Caco-2 (cell line): ENCODE results near the gene LONRF3. TPM values are rescaled to one million over a fixed set of nuclear protein-coding genes. Genes with fewer than 3 reads are reported as not detected.

Experiments
- BruUV-seq: library from RNA; stranded (reverse); fragments of 400-500 nt; replicated peaks from 2 replicates; lab custom pipeline; 2021; lab: Mats Ljungman, UMichigan
- CTCF ChIA-PET: fragments of 300-600 bp; sonication (Branson Sonifier 250); formaldehyde crosslinking; loops from one replicate; lab custom pipeline; 2022; ENCODE audit warnings: antibody characterized with exemption; lab: Charles Lee
- POLR2A ChIA-PET: fragments of 300-600 bp; sonication (Branson Sonifier 250); formaldehyde crosslinking; loops from one replicate; lab custom pipeline; 2022; ENCODE audit warnings: antibody characterized with exemption; lab: Charles Lee
- DNase-seq, 2 experiments: peaks; one replicate each; pipeline versions ENCODE4 v3.0.0 to v3.0.0-alpha.2; 2020 to 2022
- H3K27me3 ChIP-seq: replicated peaks from 2 replicates; pipeline ENCODE4 v1.6.0; 2011; ENCODE audit warnings: low read length; ENCODE audit not compliant: control insufficient read depth, insufficient read depth
- H3K36me3 ChIP-seq: 2 replicates; pipeline ENCODE4 v1.5.1; 2011; ENCODE audit warnings: low read length; ENCODE audit not compliant: control insufficient read depth, insufficient read depth
- H3K4me1 ChIP-seq: fragments of 250-450 bp; sonication (Bioruptor Pico); 2 replicates; pipeline ENCODE4 v1.5.1; 2020; ENCODE audit warnings: mild to moderate bottlenecking
- H3K4me3 ChIP-seq: 2 replicates; pipeline ENCODE4 v1.5.1; 2011; ENCODE audit warnings: low read depth, mild to moderate bottlenecking, control low read depth, low read length
- H3K9me3 ChIP-seq: fragments of 250-450 bp; sonication (Bioruptor Pico); 2 replicates; pipeline ENCODE4 v1.5.1; 2020; ENCODE audit warnings: mild to moderate bottlenecking, moderate library complexity
- H3K27ac Mint-ChIP-seq: one replicate; pipeline ENCODE4 v1.8.0; 2022; ENCODE audit warnings: mixed read lengths; ENCODE audit not compliant: unreplicated experiment
- H3K27me3 Mint-ChIP-seq: one replicate; pipeline ENCODE4 v1.8.0; 2022; ENCODE audit warnings: mixed read lengths; ENCODE audit not compliant: insufficient read depth, unreplicated experiment
- H3K36me3 Mint-ChIP-seq: one replicate; pipeline ENCODE4 v1.8.0; 2022; ENCODE audit warnings: mild to moderate bottlenecking, mixed read lengths; ENCODE audit not compliant: insufficient read depth, unreplicated experiment
- H3K4me1 Mint-ChIP-seq: one replicate; pipeline ENCODE4 v1.8.0; 2022; ENCODE audit warnings: low read depth, mixed read lengths; ENCODE audit not compliant: unreplicated experiment
- H3K4me3 Mint-ChIP-seq: one replicate; pipeline ENCODE4 v1.8.0; 2022; ENCODE audit warnings: mild to moderate bottlenecking, moderate library complexity, mixed read lengths; ENCODE audit not compliant: unreplicated experiment
- H3K9me3 Mint-ChIP-seq: one replicate; pipeline ENCODE4 v1.8.0; 2022; ENCODE audit warnings: mixed read lengths; ENCODE audit not compliant: unreplicated experiment
- intact Hi-C: fragments of 100-400 bp; cut with micrococcal nuclease; formaldehyde crosslinking; loops from one replicate; pipeline ENCODE4 v1.10.0; 2022; ENCODE audit not compliant: unreplicated experiment
- total RNA-seq: library from RNA; stranded (reverse); gene quantifications from 2 replicates; pipeline ENCODE4 v1.2.3, GENCODE V29; 2022
- TF ChIP-seq, protein P1 (sequence below), 2 experiments: fragments of 200-600 bp in 1 of 2; IDR thresholded peaks; 1 replicate in 1 of 2; 2 replicates in 1 of 2; pipeline versions ENCODE4 v1.5.1 to v1.8.0; 2011 to 2022; ENCODE audit warnings: antibody characterized with exemption in 1 of 2, control low read depth in 1 of 2, inconsistent platforms in 1 of 2, low read depth in 1 of 2, low read length in 1 of 2, mild to moderate bottlenecking in 1 of 2, moderate library complexity in 1 of 2; ENCODE audit not compliant: insufficient read depth in 1 of 2, severe bottlenecking in 1 of 2, unreplicated experiment in 1 of 2

Gene LONRF3
- total RNA-seq, 1 experiment from 2014 or later, result 0.84 TPM

DNA sequence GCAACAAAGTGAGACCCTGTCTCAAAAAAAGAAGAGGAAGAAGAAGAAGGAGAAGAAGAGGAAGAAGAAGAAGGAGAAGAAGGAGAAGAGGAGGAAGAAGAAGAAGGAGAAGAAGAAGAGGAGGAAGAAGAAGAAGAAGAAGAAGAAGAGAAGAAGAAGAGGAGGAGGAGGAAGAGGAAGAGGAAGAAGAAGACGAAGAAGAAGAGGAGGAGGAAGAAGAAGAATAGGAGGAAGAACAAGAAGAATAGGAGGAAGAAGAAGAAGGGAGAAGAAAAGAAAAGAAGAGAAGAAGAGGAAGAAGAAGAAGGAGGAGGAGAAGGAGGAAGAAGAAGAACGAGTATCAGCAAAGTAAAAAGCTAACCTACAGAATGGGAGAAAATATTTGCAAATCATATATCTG, 33.3 kb upstream of the LONRF3 start:
- ChIA-PET POLR2A (no interaction called here), CTCF (no interaction called here)
- no peak overlapping the region for H3K27ac Mint-ChIP-seq
- H3K9me3 ChIP-seq, result no peaks in the 10 kb centered on the region
- TF ChIP-seq, protein P1, sequence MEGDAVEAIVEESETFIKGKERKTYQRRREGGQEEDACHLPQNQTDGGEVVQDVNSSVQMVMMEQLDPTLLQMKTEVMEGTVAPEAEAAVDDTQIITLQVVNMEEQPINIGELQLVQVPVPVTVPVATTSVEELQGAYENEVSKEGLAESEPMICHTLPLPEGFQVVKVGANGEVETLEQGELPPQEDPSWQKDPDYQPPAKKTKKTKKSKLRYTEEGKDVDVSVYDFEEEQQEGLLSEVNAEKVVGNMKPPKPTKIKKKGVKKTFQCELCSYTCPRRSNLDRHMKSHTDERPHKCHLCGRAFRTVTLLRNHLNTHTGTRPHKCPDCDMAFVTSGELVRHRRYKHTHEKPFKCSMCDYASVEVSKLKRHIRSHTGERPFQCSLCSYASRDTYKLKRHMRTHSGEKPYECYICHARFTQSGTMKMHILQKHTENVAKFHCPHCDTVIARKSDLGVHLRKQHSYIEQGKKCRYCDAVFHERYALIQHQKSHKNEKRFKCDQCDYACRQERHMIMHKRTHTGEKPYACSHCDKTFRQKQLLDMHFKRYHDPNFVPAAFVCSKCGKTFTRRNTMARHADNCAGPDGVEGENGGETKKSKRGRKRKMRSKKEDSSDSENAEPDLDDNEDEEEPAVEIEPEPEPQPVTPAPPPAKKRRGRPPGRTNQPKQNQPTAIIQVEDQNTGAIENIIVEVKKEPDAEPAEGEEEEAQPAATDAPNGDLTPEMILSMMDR (IDR thresholded peaks at IDR 0.05; ENCODE audit: insufficient read depth in 1 of 2, low read depth in 1 of 2, low read length in 1 of 2, severe bottlenecking in 1 of 2, unreplicated experiment in 1 of 2), result no peak
- H3K4me3 Mint-ChIP-seq, result no peak overlapping the region
- H3K4me1 ChIP-seq, result no peaks in the 10 kb centered on the region
- H3K4me3 ChIP-seq, result no peak overlapping the region
- BruUV-seq, result no TSS peak
- intact Hi-C loops, result no loop called here
- no peak for DNase-seq
- H3K9me3 Mint-ChIP-seq, result peaks cover 9% of the 10 kb centered on the region
- no peaks in the 10 kb centered on the region for H3K27me3 ChIP-seq
- peaks cover 9% of the 10 kb centered on the region for H3K27me3 Mint-ChIP-seq
- no peaks in the 10 kb centered on the region for H3K36me3 Mint-ChIP-seq
- H3K36me3 ChIP-seq, result no peaks in the 10 kb centered on the region
- H3K4me1 Mint-ChIP-seq, result no peaks in the 10 kb centered on the region

DNA sequence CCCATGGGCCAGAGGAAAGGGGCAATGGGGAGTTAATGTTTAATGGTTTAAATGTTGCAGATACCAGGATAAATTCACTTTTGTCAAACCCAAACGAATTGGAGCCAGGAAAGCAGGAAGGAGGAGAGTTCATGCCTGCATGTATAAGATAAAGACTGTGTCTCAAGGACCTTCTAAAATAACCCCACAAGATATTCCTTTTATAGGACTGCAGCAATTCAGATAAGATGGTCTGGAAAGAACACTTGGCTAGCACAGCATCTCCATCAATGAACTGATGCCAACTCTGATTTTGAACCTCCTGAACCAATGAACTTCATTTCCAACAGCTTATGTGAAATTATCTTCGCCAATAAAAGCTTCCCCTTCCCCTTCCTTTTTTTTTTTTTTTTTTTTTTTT, 31.3 kb upstream of the LONRF3 start:
- ChIA-PET CTCF (interaction anchor here (0.6 kb wide), 1 partner anchor 170 kb away, joined by 3 read pairs; no protein-coding TSS in a partner anchor), POLR2A (no interaction called here)
- Histone ChIP-seq H3K4me3 (no peak overlapping the region), H3K27me3 (no peaks in the 10 kb centered on the region), H3K36me3 (no peaks in the 10 kb centered on the region), H3K9me3 (no peaks in the 10 kb centered on the region), H3K4me1 (no peaks in the 10 kb centered on the region)
- H3K27ac Mint-ChIP-seq, result no peak overlapping the region
- BruUV-seq, result no TSS peak
- no peak overlapping the region for H3K4me3 Mint-ChIP-seq
- TF ChIP-seq, protein P1 (IDR thresholded peaks at IDR 0.05; ENCODE audit: insufficient read depth in 1 of 2, low read depth in 1 of 2, low read length in 1 of 2, severe bottlenecking in 1 of 2, unreplicated experiment in 1 of 2), result no peak
- DNase-seq, result no peak
- H3K4me1 Mint-ChIP-seq, result no peaks in the 10 kb centered on the region
- no peaks in the 10 kb centered on the region for H3K36me3 Mint-ChIP-seq
- H3K9me3 Mint-ChIP-seq, result peaks cover 9% of the 10 kb centered on the region
- intact Hi-C loops, result no loop called here
- H3K27me3 Mint-ChIP-seq, result peaks cover 6% of the 10 kb centered on the region

DNA sequence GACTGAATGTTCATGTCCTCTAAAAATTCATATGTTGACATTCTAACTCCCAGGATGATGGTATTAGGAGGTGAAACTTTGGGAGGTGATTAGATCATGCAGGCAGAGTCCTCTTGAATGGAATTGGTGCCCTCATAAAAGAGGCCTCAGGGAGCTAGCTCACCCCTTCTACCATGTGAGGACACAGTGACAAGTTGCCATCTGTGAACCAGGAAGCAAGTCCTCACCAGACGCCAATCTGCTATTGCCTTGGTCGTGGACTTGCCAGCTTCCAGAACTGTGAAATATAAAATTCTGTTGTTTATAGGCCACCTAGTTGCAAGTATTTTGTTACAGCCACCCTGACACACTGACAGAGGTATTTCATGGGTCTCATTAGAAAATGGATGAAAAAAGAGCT, 28.5 kb upstream of the LONRF3 start:
- H3K4me3 ChIP-seq, result no peak overlapping the region
- no TSS peak for BruUV-seq
- no peaks in the 10 kb centered on the region for H3K36me3 ChIP-seq
- Mint-ChIP-seq H3K4me1 (no peaks in the 10 kb centered on the region), H3K36me3 (no peaks in the 10 kb centered on the region), H3K27ac (no peak overlapping the region), H3K4me3 (no peak overlapping the region), H3K9me3 (peaks cover 6% of the 10 kb centered on the region), H3K27me3 (peaks cover 5% of the 10 kb centered on the region)
- H3K4me1 ChIP-seq, result no peaks in the 10 kb centered on the region
- CTCF ChIA-PET, result no interaction called here
- intact Hi-C loops, result no loop called here
- TF ChIP-seq, protein P1 (IDR thresholded peaks at IDR 0.05; ENCODE audit: insufficient read depth in 1 of 2, low read depth in 1 of 2, low read length in 1 of 2, severe bottlenecking in 1 of 2, unreplicated experiment in 1 of 2), result no peak
- POLR2A ChIA-PET, result no interaction called here
- no peaks in the 10 kb centered on the region for H3K27me3 ChIP-seq
- no peak for DNase-seq
- no peaks in the 10 kb centered on the region for H3K9me3 ChIP-seq
